ENCODE measurements around the gene NPHS1.
"Not testable (repeated sequence)": the region's sequence is repeated elsewhere in the genome, so short reads cannot be mapped to it uniquely, and the experiment has no call there.

NPHS1 gene

DNA sequence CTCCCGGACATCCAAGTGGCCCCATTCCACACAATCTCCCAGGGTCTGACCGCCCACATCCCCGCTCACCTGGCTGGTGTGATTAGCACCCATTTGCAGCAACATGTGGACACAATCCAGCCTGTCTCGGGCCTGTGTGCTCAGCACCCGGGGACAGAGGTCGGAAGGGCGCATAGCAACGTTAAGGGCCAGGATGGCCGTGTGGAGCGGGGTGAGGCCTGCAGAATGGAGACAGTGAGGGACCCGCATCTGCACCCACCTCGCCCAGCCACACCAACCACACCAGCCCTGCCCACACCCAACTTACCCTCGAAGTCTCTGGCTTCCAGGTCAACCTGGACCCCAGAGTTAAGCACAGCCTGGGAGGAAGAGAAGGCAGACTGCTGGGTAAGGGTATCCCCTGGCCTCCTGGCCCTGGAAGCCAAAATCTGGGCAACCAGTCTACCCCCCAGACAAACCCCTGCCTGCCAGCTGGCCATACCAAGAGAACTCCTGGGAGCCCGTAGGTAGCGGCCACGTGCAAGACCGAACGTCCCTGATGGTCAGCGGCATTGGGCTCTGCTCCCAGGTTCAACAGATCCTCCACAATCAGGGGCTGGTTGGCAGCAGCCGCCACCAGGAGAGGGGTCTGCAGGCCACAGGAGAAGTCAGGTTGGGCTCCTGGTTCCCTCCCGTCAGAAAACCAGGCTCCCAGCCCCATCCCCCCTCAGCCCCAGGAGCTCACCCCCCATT is 43.8 kb upstream of the NPHS1 start:
- H3K4me3 ChIP-seq = no peak overlapping the region
- TF ChIP-seq, protein P1, sequence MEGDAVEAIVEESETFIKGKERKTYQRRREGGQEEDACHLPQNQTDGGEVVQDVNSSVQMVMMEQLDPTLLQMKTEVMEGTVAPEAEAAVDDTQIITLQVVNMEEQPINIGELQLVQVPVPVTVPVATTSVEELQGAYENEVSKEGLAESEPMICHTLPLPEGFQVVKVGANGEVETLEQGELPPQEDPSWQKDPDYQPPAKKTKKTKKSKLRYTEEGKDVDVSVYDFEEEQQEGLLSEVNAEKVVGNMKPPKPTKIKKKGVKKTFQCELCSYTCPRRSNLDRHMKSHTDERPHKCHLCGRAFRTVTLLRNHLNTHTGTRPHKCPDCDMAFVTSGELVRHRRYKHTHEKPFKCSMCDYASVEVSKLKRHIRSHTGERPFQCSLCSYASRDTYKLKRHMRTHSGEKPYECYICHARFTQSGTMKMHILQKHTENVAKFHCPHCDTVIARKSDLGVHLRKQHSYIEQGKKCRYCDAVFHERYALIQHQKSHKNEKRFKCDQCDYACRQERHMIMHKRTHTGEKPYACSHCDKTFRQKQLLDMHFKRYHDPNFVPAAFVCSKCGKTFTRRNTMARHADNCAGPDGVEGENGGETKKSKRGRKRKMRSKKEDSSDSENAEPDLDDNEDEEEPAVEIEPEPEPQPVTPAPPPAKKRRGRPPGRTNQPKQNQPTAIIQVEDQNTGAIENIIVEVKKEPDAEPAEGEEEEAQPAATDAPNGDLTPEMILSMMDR (IDR thresholded peaks at IDR 0.05) = no peak
- no peak for DNase-seq (ENCODE audit: low spot score)
- no peak overlapping the region for H3K27ac ChIP-seq

DNA sequence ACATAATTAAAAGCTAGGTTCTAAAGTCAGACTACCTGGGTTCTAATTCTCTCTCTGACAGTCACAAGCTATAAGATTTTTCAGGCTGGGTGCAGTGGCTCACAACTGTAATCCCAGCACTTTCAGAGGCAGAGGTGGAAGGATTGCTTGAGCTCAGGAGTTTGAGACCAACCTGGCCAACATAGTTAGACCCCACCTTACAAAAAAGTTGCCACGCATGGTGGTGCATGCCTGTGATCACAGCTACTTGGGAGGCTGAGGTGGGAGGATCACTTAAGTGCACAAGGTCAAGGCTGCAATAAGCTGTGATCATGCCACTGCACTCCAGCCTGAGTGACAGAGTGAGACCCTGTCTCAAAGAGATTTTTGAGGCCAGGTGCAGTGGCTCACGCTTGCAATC is 42.0 kb upstream of the NPHS1 start:
- TF ChIP-seq, protein P1 (IDR thresholded peaks at IDR 0.05) = no peak
- Histone ChIP-seq H3K4me3 (no peak overlapping the region), H3K27ac (no peak overlapping the region)
- no peak for DNase-seq (ENCODE audit: low spot score)

DNA sequence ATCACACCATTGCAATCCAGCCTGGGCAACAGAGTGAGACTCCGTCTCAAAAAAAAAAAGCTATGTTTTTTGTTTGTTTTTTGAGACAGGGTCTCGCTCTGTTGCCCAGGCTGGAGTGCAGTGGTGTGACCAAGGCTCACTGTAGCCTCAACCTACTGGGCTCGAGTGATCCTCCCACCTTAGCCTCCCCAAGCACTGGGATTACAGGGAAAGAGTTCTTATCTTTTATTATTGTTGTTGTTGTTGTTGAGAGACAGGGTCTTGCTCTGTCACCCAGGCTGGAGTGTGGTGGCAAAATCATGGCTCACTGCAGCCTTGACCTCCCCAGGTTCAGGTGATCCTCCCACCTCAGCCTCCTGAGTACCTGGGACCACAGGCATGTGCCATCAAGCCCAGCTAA is 39.5 kb upstream of the NPHS1 start:
- not testable (repeated sequence) for H3K4me3 ChIP-seq; DNase-seq (ENCODE audit: low spot score); H3K27ac ChIP-seq

DNA sequence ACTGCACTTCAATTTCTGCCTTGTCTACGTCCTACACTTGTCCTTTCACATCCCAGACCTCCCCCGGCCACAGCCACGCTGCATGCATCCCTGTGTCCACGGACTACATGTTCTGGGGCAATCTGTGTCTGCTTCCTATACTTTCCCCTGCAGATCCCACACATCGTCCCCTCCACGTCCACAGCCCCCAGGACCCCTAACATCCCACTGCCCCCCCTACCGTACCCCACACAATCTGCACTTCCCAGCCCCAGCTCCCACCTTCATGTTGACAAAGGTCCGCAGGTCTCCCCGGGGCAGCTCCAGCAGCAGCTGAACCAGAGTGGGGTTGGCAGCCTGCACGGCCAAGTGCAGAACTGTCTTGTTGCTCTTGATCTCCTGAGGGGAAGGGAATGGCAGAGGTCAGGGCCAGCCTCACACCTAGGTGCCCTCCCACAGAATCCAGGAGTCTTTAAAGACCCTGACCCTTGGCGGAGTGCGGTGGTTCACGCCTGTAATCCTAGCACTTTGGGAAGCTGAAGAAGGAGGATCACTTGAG is 37.9 kb upstream of the NPHS1 start:
- TF ChIP-seq, protein P1 (IDR thresholded peaks at IDR 0.05) = no peak
- DNase-seq (ENCODE audit: low spot score) = no peak
- Histone ChIP-seq H3K27ac (no peak overlapping the region), H3K4me3 (no peak overlapping the region)

DNA sequence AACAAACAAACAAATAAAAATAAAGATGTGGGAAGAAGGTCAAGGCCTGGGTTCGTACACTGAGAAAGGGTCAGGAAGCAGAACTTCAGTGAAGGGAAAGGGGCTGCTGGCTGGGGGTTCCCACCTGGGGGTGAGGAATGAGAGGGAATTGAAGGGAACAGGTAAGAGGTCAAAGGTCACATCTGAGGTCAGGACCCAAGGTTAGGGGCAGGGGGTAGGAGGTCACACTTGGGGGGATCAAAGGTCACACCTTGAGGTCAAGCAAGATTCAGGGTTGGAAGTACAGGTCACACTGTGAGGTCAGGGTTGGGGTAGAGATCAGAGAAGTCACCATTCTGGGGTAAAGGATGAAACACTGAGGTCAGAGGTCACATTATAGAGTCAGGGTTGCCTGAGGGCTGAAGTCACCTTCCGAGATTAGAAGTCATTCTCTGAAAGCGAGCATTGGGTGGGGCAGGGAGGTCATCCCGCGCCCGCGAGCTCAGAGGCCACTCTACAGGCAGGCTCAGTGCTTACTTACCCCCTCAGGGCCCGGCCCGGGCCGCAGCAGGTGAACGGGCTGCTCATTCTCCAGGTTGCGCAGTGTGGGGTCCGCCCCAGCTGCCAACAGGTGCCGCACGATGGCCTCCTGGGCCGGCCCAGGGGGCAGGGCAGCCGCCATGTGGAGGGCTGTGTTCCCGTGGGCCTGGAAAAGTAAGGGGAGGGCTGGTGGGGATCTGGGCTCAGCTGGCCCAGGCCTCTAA is 37.2 kb upstream of the NPHS1 start:
- no peak for DNase-seq (ENCODE audit: low spot score)
- Histone ChIP-seq H3K27ac (no peak overlapping the region), H3K4me3 (no peak overlapping the region)
- TF ChIP-seq, protein P1 (IDR thresholded peaks at IDR 0.05) = no peak

DNA sequence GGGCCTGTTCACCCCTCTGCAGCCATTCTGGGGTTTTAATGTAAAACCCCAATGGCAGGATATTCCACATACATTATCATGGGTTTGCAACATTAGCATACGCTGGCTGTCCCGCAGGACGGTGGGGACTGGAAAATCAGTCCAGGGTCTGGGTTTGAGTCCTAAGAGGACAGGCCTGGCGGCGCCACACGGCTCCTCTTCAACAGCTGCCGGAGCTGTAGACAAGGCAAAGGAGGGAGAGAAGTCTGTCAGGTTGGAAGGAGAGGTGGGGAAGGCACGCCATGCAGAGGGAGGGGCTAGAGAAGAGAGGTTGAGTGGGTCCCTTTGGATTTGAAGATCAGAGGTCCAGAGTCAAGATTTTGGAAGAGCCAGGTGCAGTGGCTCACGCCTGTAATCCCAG is 36.1 kb upstream of the NPHS1 start:
- H3K4me3 ChIP-seq = no peak overlapping the region
- DNase-seq (ENCODE audit: low spot score) = no peak

DNA sequence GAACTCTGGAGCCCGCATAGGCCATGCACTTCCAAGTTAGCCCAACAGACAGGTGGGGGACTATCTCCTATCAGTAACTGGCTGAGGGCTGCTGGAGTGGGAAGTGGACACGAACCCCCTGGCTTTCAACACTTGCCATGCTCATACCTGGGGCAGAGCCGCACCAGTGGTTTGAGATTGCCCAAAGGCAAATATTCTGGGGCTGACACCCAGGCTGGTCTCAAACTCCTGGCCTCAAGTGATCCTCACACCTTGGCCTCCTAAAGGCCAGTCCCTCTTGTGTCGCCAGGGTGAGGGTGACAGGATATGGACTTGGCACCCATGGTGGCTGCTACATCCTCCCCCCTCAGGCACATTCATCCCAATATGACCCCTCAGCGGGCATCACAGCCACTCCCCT is 34.9 kb upstream of the NPHS1 start:
- TF ChIP-seq, protein P1 (IDR thresholded peaks at IDR 0.05) = no peak
- H3K4me3 ChIP-seq = no peak overlapping the region
- H3K27ac ChIP-seq = no peak overlapping the region
- DNase-seq (ENCODE audit: low spot score) = no peak

More for the DNA sequence above, 36.1 kb upstream of the NPHS1 start:
- TF ChIP-seq, protein P1 (IDR thresholded peaks at IDR 0.05) = no peak
- no peak overlapping the region for H3K27ac ChIP-seq
